ENCODE measurements around the gene RHBDF2.
A peak's percentile ranks its signal among the peaks of the same experiment; 100 is the strongest.

RHBDF2 gene

GRCh38 chr17:76499267-76499667 lies 2.0 kb downstream of the RHBDF2 start:
- DNase-seq = no peak

- DNase-seq = no peak
These were observed 2.4 kb downstream of the RHBDF2 start for GRCh38 chr17:76498876-76499251.

- peak; percentile 14 for DNase-seq
These were observed 3.0 kb downstream of the RHBDF2 start for GRCh38 chr17:76497979-76498875.

GRCh38 chr17:76497699-76497978 lies 3.6 kb downstream of the RHBDF2 start:
- no peak for DNase-seq

- DNase-seq = no peak
These were observed 4.8 kb downstream of the RHBDF2 start for GRCh38 chr17:76496464-76496863.

GRCh38 chr17:76495663-76496400 lies 5.4 kb downstream of the RHBDF2 start:
- DNase-seq = no peak

- DNase-seq = no peak
These were observed 7.6 kb downstream of the RHBDF2 start for GRCh38 chr17:76493505-76494167.

- no peak for DNase-seq
These were observed 8.2 kb downstream of the RHBDF2 start for GRCh38 chr17:76492989-76493501.

- no peak for DNase-seq
These were observed 8.9 kb downstream of the RHBDF2 start for GRCh38 chr17:76492123-76492988.

- no peak for DNase-seq
These were observed 9.7 kb downstream of the RHBDF2 start for GRCh38 chr17:76491271-76492122.

- DNase-seq = no peak
These were observed 11.0 kb downstream of the RHBDF2 start for GRCh38 chr17:76490112-76490710.

GRCh38 chr17:76487451-76488192 lies 13.6 kb downstream of the RHBDF2 start:
- DNase-seq = no peak

- no peak for DNase-seq
These were observed 15.7 kb downstream of the RHBDF2 start for GRCh38 chr17:76485569-76485968.

GRCh38 chr17:76484228-76484725 lies 16.9 kb downstream of the RHBDF2 start:
- no peak for DNase-seq

GRCh38 chr17:76481071-76481655 lies 20.1 kb downstream of the RHBDF2 start:
- no peak for DNase-seq

GRCh38 chr17:76480632-76481031 lies 20.6 kb downstream of the RHBDF2 start:
- no peak for DNase-seq

GRCh38 chr17:76479515-76480060 lies 21.6 kb downstream of the RHBDF2 start:
- DNase-seq = no peak

GRCh38 chr17:76478730-76479514 lies 22.3 kb downstream of the RHBDF2 start:
- no peak for DNase-seq

GRCh38 chr17:76478097-76478496 lies 23.1 kb downstream of the RHBDF2 start:
- DNase-seq = no peak

Data from DMS79 (cell line).